Breast epithelium (tissue), 3 donors: ENCODE data around the gene CAPNS1.

Experiments used
- CTCF ChIP-seq, 3 donors: fragments of 450-650 bp; IDR thresholded peaks; one replicate each; pipeline ENCODE4 v1.5.1; 2016 to 2017; ENCODE audit warnings: antibody characterized with exemption in 3 of 3, mild to moderate bottlenecking in 3 of 3, moderate library complexity in 3 of 3
- POLR2A ChIP-seq: fragments of 450-650 bp; IDR thresholded peaks from one replicate; pipeline ENCODE4 v1.6.1; 2016; ENCODE audit warnings: antibody characterized with exemption, mild to moderate bottlenecking, moderate library complexity

- TF ChIP-seq CTCF (IDR thresholded peaks at IDR 0.05), result no peak
- no peak for TF ChIP-seq POLR2A
These were observed 33.4 kb upstream of the CAPNS1 start for GRCh38 chr19:36106441-36106840.
